PC-3 (cell line): Measurements from ENCODE around the gene KLHL36. TPM values are rescaled to one million over a fixed set of nuclear protein-coding genes. Genes with fewer than 3 reads are reported as not detected.

ENCODE experiments used
- ATAC-seq: fragments of 200-7000 bp; cut with Tn5 transposase; 2 replicates; pipeline ENCODE4 v1.9.1; 2020; ENCODE audit warnings: mild to moderate bottlenecking, moderate library complexity
- BruUV-seq: library from RNA; stranded (reverse); fragments of 400-500 nt; replicated peaks from 2 replicates; lab custom pipeline; 2021; lab: Mats Ljungman, UMichigan
- CTCF ChIA-PET: fragments of 300-600 bp; sonication (Branson Sonifier 250); formaldehyde crosslinking; loops from one replicate; lab custom pipeline; 2022; ENCODE audit warnings: antibody characterized with exemption; lab: Charles Lee
- POLR2A ChIA-PET: fragments of 300-600 bp; sonication (Branson Sonifier 250); formaldehyde crosslinking; loops from one replicate; lab custom pipeline; 2022; ENCODE audit warnings: antibody characterized with exemption; ENCODE audit not compliant: unreplicated experiment; lab: Charles Lee
- DNase-seq: peaks from one replicate; pipeline ENCODE4 v3.0.0-alpha.2; 2015
- H2AFZ ChIP-seq: fragments of 300-600 bp; sonication (generic); 2 replicates; pipeline ENCODE4 v1.6.0; 2016; ENCODE audit warnings: antibody characterized with exemption, low read length
- H3F3A ChIP-seq: fragments of 300-600 bp; sonication (generic); one replicate; pipeline ENCODE4 v1.6.0; 2017; ENCODE audit warnings: antibody characterized with exemption, low read length, control low read depth, mild to moderate bottlenecking; ENCODE audit not compliant: unreplicated experiment
- H3K27ac ChIP-seq: fragments of 300-600 bp; sonication (generic); 2 replicates; pipeline ENCODE4 v1.5.1; 2016; ENCODE audit warnings: mild to moderate bottlenecking, low read length
- H3K27me3 ChIP-seq: fragments of 300-600 bp; sonication (generic); 2 replicates; pipeline ENCODE4 v1.6.1; 2016; ENCODE audit warnings: low read length, mixed read lengths
- H3K36me3 ChIP-seq: fragments of 300-600 bp; sonication (generic); 2 replicates; pipeline ENCODE4 v1.6.1; 2016; ENCODE audit warnings: low read depth, mixed run types, low read length, mixed read lengths
- H3K4me1 ChIP-seq: fragments of 300-600 bp; sonication (generic); 2 replicates; pipeline ENCODE4 v1.5.1; 2016; ENCODE audit warnings: low read length; ENCODE audit not compliant: insufficient read depth
- H3K4me2 ChIP-seq: fragments of 300-600 bp; sonication (generic); 2 replicates; pipeline ENCODE4 v1.6.0; 2016; ENCODE audit warnings: low read length
- H3K4me3 ChIP-seq: fragments of 300-600 bp; sonication (generic); 2 replicates; pipeline ENCODE4 v1.5.1; 2016; ENCODE audit warnings: mild to moderate bottlenecking, low read length, mixed read lengths
- H3K79me2 ChIP-seq: fragments of 300-600 bp; sonication (generic); 2 replicates; pipeline ENCODE4 v1.6.1; 2017; ENCODE audit warnings: low read length, mixed read lengths
- H3K9ac ChIP-seq: fragments of 300-600 bp; sonication (generic); 2 replicates; pipeline ENCODE4 v1.6.0; 2016; ENCODE audit warnings: mild to moderate bottlenecking, low read length
- H3K9me2 ChIP-seq: fragments of 300-600 bp; sonication (generic); replicated peaks from 2 replicates; pipeline ENCODE4 v1.6.1; 2016; ENCODE audit warnings: mixed run types, low read length, mixed read lengths
- H3K9me3 ChIP-seq: fragments of 300-600 bp; sonication (generic); 2 replicates; pipeline ENCODE4 v1.6.1; 2016; ENCODE audit warnings: low read length, mixed read lengths
- H4K20me1 ChIP-seq: fragments of 300-600 bp; sonication (generic); 2 replicates; pipeline ENCODE4 v1.6.1; 2016; ENCODE audit warnings: low read length, mixed read lengths
- CTCF ChIP-seq: fragments of 300-600 bp; sonication (generic); conservative IDR thresholded peaks from 2 replicates; pipeline ENCODE4 v1.5.1; 2017; ENCODE audit warnings: antibody characterized with exemption, low read depth, mild to moderate bottlenecking, low read length
- EZH2 ChIP-seq: fragments of 300-600 bp; sonication (generic); IDR thresholded peaks from one replicate; pipeline ENCODE4 v1.6.1; 2017; ENCODE audit warnings: antibody characterized with exemption, mild to moderate bottlenecking, low read length; ENCODE audit not compliant: unreplicated experiment
- EZH2phosphoT487 ChIP-seq: fragments of 300-600 bp; sonication (generic); IDR thresholded peaks from 2 replicates; pipeline ENCODE4 v1.6.1; 2018; ENCODE audit warnings: mild to moderate bottlenecking, antibody characterized with exemption, low read length, borderline replicate concordance
- intact Hi-C: fragments of 100-400 bp; cut with micrococcal nuclease; formaldehyde crosslinking; loops from 2 replicates; pipeline ENCODE4 v1.9.0; 2023
- total RNA-seq: library from RNA; depleted of rRNA; stranded (reverse); fragments of >200 nt; gene quantifications from 2 replicates; pipeline ENCODE4 v1.2.3, GENCODE V29; 2014

Gene KLHL36
- total RNA-seq, 1 experiment from 2014 or later, result 33.8 TPM

GRCh38 chr16:84683691-84684591, 35.6 kb downstream of the KLHL36 start:
- Histone ChIP-seq H3K27ac (no peak overlapping the region), H4K20me1 (no peaks in the 10 kb centered on the region), H3K9ac (no peak overlapping the region), H3K36me3 (no peaks in the 10 kb centered on the region), H3K4me1 (peaks cover under 1% of the 10 kb centered on the region; the same call in 1 of the 2 replicates), H3K79me2 (no peaks in the 10 kb centered on the region), H3K4me3 (no peak overlapping the region), H3K9me3 (no peaks in the 10 kb centered on the region), H3F3A (no peaks in the 10 kb centered on the region), H3K27me3 (no peaks in the 10 kb centered on the region), H3K9me2 (no peaks in the 10 kb centered on the region), H2AFZ (no peak overlapping the region), H3K4me2 (no peak overlapping the region)
- no peak for ATAC-seq
- no peak for TF ChIP-seq CTCF
- BruUV-seq, result no TSS peak
- CTCF ChIA-PET, result no interaction called here
- POLR2A ChIA-PET, result no interaction called here
- DNase-seq, result no peak
- intact Hi-C loops, result no loop called here

GRCh38 chr16:84684592-84684965, 36.3 kb downstream of the KLHL36 start:
- no peak for ATAC-seq
- Histone ChIP-seq H3K27ac (no peak overlapping the region), H3K4me1 (peaks cover 4% of the 10 kb centered on the region; the same call in 1 of the 2 replicates), H3K9me3 (no peaks in the 10 kb centered on the region), H3K36me3 (no peaks in the 10 kb centered on the region), H3F3A (no peaks in the 10 kb centered on the region), H3K4me2 (no peak overlapping the region), H2AFZ (no peak overlapping the region), H3K4me3 (no peak overlapping the region), H4K20me1 (no peaks in the 10 kb centered on the region), H3K79me2 (no peaks in the 10 kb centered on the region), H3K9ac (no peak overlapping the region), H3K27me3 (no peaks in the 10 kb centered on the region), H3K9me2 (no peaks in the 10 kb centered on the region)
- ChIA-PET POLR2A (no interaction called here), CTCF (no interaction called here)
- intact Hi-C loops, result no loop called here
- no peak for TF ChIP-seq EZH2
- no peak for TF ChIP-seq EZH2phosphoT487
- no peak for TF ChIP-seq CTCF
- no TSS peak for BruUV-seq
- DNase-seq, result no peak

- no peaks in the 10 kb centered on the region for H3K36me3 ChIP-seq
- no peak for ATAC-seq
- no peak for DNase-seq
- no peaks in the 10 kb centered on the region for H3K27me3 ChIP-seq
- ChIA-PET CTCF (interaction anchor here (0.6 kb wide), 1 partner anchor 38 kb away, joined by 3 read pairs; no protein-coding TSS in a partner anchor), POLR2A (no interaction called here)
- H3K79me2 ChIP-seq, result no peaks in the 10 kb centered on the region
- no peak overlapping the region for H3K4me2 ChIP-seq
- intact Hi-C loops, result no loop called here
- no peaks in the 10 kb centered on the region for H4K20me1 ChIP-seq
- no peaks in the 10 kb centered on the region for H3K9me3 ChIP-seq
- peaks cover 4% of the 10 kb centered on the region; the same call in 1 of the 2 replicates for H3K4me1 ChIP-seq
- TF ChIP-seq EZH2phosphoT487, result no peak
- no peak for TF ChIP-seq CTCF
- no peak for TF ChIP-seq EZH2
- BruUV-seq, result no TSS peak
- no peak overlapping the region for H3K9ac ChIP-seq
- no peak overlapping the region for H2AFZ ChIP-seq
- no peak overlapping the region for H3K27ac ChIP-seq
- no peaks in the 10 kb centered on the region for H3K9me2 ChIP-seq
- H3F3A ChIP-seq, result no peaks in the 10 kb centered on the region
- no peak overlapping the region for H3K4me3 ChIP-seq
Observed at GRCh38 chr16:84685210-84685609, 36.9 kb downstream of the KLHL36 start.
